Measurements from ENCODE around the gene CTDSPL2. TPM values are rescaled to one million over a fixed set of nuclear protein-coding genes. Genes with fewer than 3 reads are reported as not detected.
A peak's percentile ranks its signal among the peaks of the same experiment; 100 is the strongest.
"Not testable (repeated sequence)": the region's sequence is repeated elsewhere in the genome, so short reads cannot be mapped to it uniquely, and the experiment has no call there.

Gene CTDSPL2
- total RNA-seq, 2 experiments from 2014 or later, result 64.9 to 66.7 TPM

GRCh38 chr15:44532689-44533088, 105.3 kb downstream of the CTDSPL2 start:
- peak overlapping the region; percentile 21 for H3K27ac Mint-ChIP-seq
- DNase-seq, result no peak
- peaks cover 23% of the 10 kb centered on the region for H3K36me3 Mint-ChIP-seq (ENCODE audit: low read depth)
- POLR2A ChIA-PET, result interaction anchor here (0.5 to 2.4 kb wide), 8 partner anchors 10 to 783 kb away, joined by 3 to 9 read pairs (median 3); partner anchors contain the start of gene CTDSPL2
- H3K27me3 Mint-ChIP-seq, result no peaks in the 10 kb centered on the region
- no peak overlapping the region for H3K4me3 Mint-ChIP-seq
- H3K4me1 Mint-ChIP-seq, result peaks cover 20% of the 10 kb centered on the region
- H3K9me3 Mint-ChIP-seq, result no peaks in the 10 kb centered on the region
- CTCF ChIA-PET, result interaction anchor here (1.1 to 2.8 kb wide), 8 partner anchors 9 to 243 kb away, joined by 3 to 16 read pairs (median 4); partner anchors contain the start of gene CTDSPL2

GRCh38 chr15:44535092-44535491, 107.7 kb downstream of the CTDSPL2 start:
- Mint-ChIP-seq H3K27me3 (no peaks in the 10 kb centered on the region), H3K4me3 (peak overlapping the region; percentile 84), H3K9me3 (no peaks in the 10 kb centered on the region), H3K4me1 (peaks cover 36% of the 10 kb centered on the region), H3K27ac (peak overlapping the region; percentile 24), H3K36me3 (ENCODE audit: low read depth) (peaks cover 34% of the 10 kb centered on the region)
- ChIA-PET POLR2A (no interaction called here), CTCF (interaction anchor here (0.6 to 4.3 kb wide), 3 partner anchors 11 to 216 kb away, joined by 3 to 32 read pairs (median 3); no protein-coding TSS in a partner anchor)
- DNase-seq, result no peak

GRCh38 chr15:44535523-44536301, 108.3 kb downstream of the CTDSPL2 start:
- ChIA-PET CTCF (interaction anchor here (0.6 to 4.3 kb wide), 3 partner anchors 10 to 217 kb away, joined by 3 to 32 read pairs (median 3); no protein-coding TSS in a partner anchor), POLR2A (interaction anchor here (1.2 kb wide), 1 partner anchor 35 kb away, joined by 5 read pairs; no protein-coding TSS in a partner anchor)
- Mint-ChIP-seq H3K27ac (peak overlapping the region; percentile 95), H3K4me3 (peak overlapping the region; percentile 84), H3K4me1 (peaks cover 42% of the 10 kb centered on the region), H3K27me3 (no peaks in the 10 kb centered on the region), H3K36me3 (ENCODE audit: low read depth) (peaks cover 39% of the 10 kb centered on the region), H3K9me3 (no peaks in the 10 kb centered on the region)
- peak; percentile 41 for DNase-seq

GRCh38 chr15:44536302-44536961, 109.0 kb downstream of the CTDSPL2 start:
- CTCF ChIA-PET, result interaction anchor here (0.7 to 4.3 kb wide), 2 partner anchors 8 to 9 kb away, joined by 3 to 32 read pairs; no protein-coding TSS in a partner anchor
- peak overlapping the region; percentile 95 for H3K27ac Mint-ChIP-seq
- H3K4me1 Mint-ChIP-seq, result peaks cover 49% of the 10 kb centered on the region
- no peaks in the 10 kb centered on the region for H3K27me3 Mint-ChIP-seq
- POLR2A ChIA-PET, result interaction anchor here (0.5 to 2.8 kb wide), 19 partner anchors 9 to 709 kb away, joined by 3 to 78 read pairs (median 6); partner anchors contain the start of genes B2M, CTDSPL2, GOLM2 and PATL2
- peaks cover 44% of the 10 kb centered on the region for H3K36me3 Mint-ChIP-seq (ENCODE audit: low read depth)
- H3K4me3 Mint-ChIP-seq, result peak overlapping the region; percentile 84
- no peak for DNase-seq
- H3K9me3 Mint-ChIP-seq, result no peaks in the 10 kb centered on the region

- H3K4me1 Mint-ChIP-seq, result peaks cover 56% of the 10 kb centered on the region
These were observed 109.7 kb downstream of the CTDSPL2 start, which contains the start of gene EIF3J for GRCh38 chr15:44536962-44537734. TSS of gene EIF3J (plus strand) at chr15:44537147. CDS start at chr15:44537195, 48 bp downstream.

GRCh38 chr15:44537735-44538240, 110.4 kb downstream of the CTDSPL2 start:
- peaks cover 57% of the 10 kb centered on the region for H3K36me3 Mint-ChIP-seq (ENCODE audit: low read depth)
- H3K4me1 Mint-ChIP-seq, result peaks cover 61% of the 10 kb centered on the region
- H3K27me3 Mint-ChIP-seq, result no peaks in the 10 kb centered on the region
- CTCF ChIA-PET, result interaction anchor here (0.7 to 4.3 kb wide), 6 partner anchors 8 to 247 kb away, joined by 3 to 32 read pairs (median 3); no protein-coding TSS in a partner anchor
- POLR2A ChIA-PET, result interaction anchor here (0.9 to 2.8 kb wide), 23 partner anchors 8 to 711 kb away, joined by 3 to 78 read pairs (median 5); partner anchors contain the start of genes B2M, CTDSPL2, GOLM2 and PATL2
- peak; percentile 42 for DNase-seq
- peak overlapping the region; percentile 85 for H3K27ac Mint-ChIP-seq
- peak overlapping the region; percentile 84 for H3K4me3 Mint-ChIP-seq
- no peaks in the 10 kb centered on the region for H3K9me3 Mint-ChIP-seq

More at GRCh38 chr15:44536962-44537734, 109.7 kb downstream of the CTDSPL2 start, which contains the start of gene EIF3J:
- ChIA-PET POLR2A (interaction anchor here (0.7 to 2.8 kb wide), 27 partner anchors 9 to 710 kb away, joined by 3 to 78 read pairs (median 5); partner anchors contain the start of genes B2M, CTDSPL2, GOLM2 and PATL2), CTCF (interaction anchor here (0.7 to 4.3 kb wide), 4 partner anchors 9 to 200 kb away, joined by 3 to 32 read pairs (median 4); no protein-coding TSS in a partner anchor)
- Mint-ChIP-seq H3K36me3 (ENCODE audit: low read depth) (peaks cover 50% of the 10 kb centered on the region), H3K4me3 (peak within 1 kb of the TSS; percentile 84), H3K27me3 (no peaks in the 10 kb centered on the region), H3K27ac (peak within 1 kb of the TSS; percentile 95), H3K9me3 (no peaks in the 10 kb centered on the region)
- peak; percentile 96 for DNase-seq

GRCh38 chr15:44541282-44541958, 114.0 kb downstream of the CTDSPL2 start:
- CTCF ChIA-PET, result interaction anchor here (0.8 to 2.7 kb wide), 4 partner anchors 9 to 195 kb away, joined by 3 to 6 read pairs (median 4); partner anchors contain the start of gene TRIM69
- no peak for DNase-seq
- no peaks in the 10 kb centered on the region for H3K27me3 Mint-ChIP-seq
- POLR2A ChIA-PET, result interaction anchor here (0.6 to 0.8 kb wide), 3 partner anchors 184 to 262 kb away, joined by 3 to 4 read pairs (median 3); no protein-coding TSS in a partner anchor
- peaks cover 50% of the 10 kb centered on the region for H3K36me3 Mint-ChIP-seq (ENCODE audit: low read depth)
- peaks cover 63% of the 10 kb centered on the region for H3K4me1 Mint-ChIP-seq
- peak overlapping the region; percentile 0 for H3K27ac Mint-ChIP-seq
- H3K9me3 Mint-ChIP-seq, result peaks cover 3% of the 10 kb centered on the region
- no peak overlapping the region for H3K4me3 Mint-ChIP-seq

GRCh38 chr15:44542596-44542995, 115.2 kb downstream of the CTDSPL2 start:
- no peak overlapping the region for H3K27ac Mint-ChIP-seq
- POLR2A ChIA-PET, result interaction anchor here (0.6 to 1.6 kb wide), 3 partner anchors 10 to 254 kb away, joined by 3 to 4 read pairs (median 4); partner anchors contain the start of gene GOLM2
- peaks cover 56% of the 10 kb centered on the region for H3K36me3 Mint-ChIP-seq (ENCODE audit: low read depth)
- CTCF ChIA-PET, result interaction anchor here (0.8 to 2.7 kb wide), 3 partner anchors 10 to 194 kb away, joined by 3 to 6 read pairs (median 4); partner anchors contain the start of gene TRIM69
- no peak overlapping the region for H3K4me3 Mint-ChIP-seq
- H3K4me1 Mint-ChIP-seq, result peaks cover 70% of the 10 kb centered on the region
- H3K9me3 Mint-ChIP-seq, result peaks cover 3% of the 10 kb centered on the region
- H3K27me3 Mint-ChIP-seq, result no peaks in the 10 kb centered on the region
- no peak for DNase-seq

GRCh38 chr15:44544745-44545144, 117.3 kb downstream of the CTDSPL2 start:
- CTCF ChIA-PET, result interaction anchor here (0.7 to 2.4 kb wide), 6 partner anchors 8 to 491 kb away, joined by 3 to 32 read pairs (median 6); partner anchors contain the start of gene EIF3J
- H3K4me1 Mint-ChIP-seq, result peaks cover 62% of the 10 kb centered on the region

GRCh38 chr15:44545913-44546802, 118.7 kb downstream of the CTDSPL2 start:
- Mint-ChIP-seq H3K36me3 (ENCODE audit: low read depth) (peaks cover 45% of the 10 kb centered on the region), H3K4me3 (peak overlapping the region; percentile 72), H3K27me3 (no peaks in the 10 kb centered on the region), H3K27ac (peak overlapping the region; percentile 97), H3K9me3 (peaks cover 3% of the 10 kb centered on the region), H3K4me1 (peaks cover 55% of the 10 kb centered on the region)
- ChIA-PET CTCF (interaction anchor here (0.6 to 2.4 kb wide), 23 partner anchors 10 to 654 kb away, joined by 3 to 32 read pairs (median 4); partner anchors contain the start of genes CTDSPL2, EIF3J and SPG11), POLR2A (interaction anchor here (1.0 to 2.8 kb wide), 20 partner anchors 9 to 258 kb away, joined by 3 to 78 read pairs (median 7); partner anchors contain the start of genes B2M, CTDSPL2, EIF3J and GOLM2)
- peak; percentile 64 for DNase-seq

More at GRCh38 chr15:44544745-44545144, 117.3 kb downstream of the CTDSPL2 start:
- H3K27me3 Mint-ChIP-seq, DNase-seq, H3K4me3 Mint-ChIP-seq, H3K9me3 Mint-ChIP-seq: not testable (repeated sequence)
- POLR2A ChIA-PET, result interaction anchor here (0.8 to 2.8 kb wide), 2 partner anchors 7 to 118 kb away, joined by 3 to 78 read pairs; partner anchors contain the start of gene EIF3J
- H3K27ac Mint-ChIP-seq, result peak overlapping the region; percentile 48
- H3K36me3 Mint-ChIP-seq (ENCODE audit: low read depth), result peaks cover 49% of the 10 kb centered on the region
